ENCODE measurements around the gene IGSF9B. TPM values are rescaled to one million over a fixed set of nuclear protein-coding genes. Genes with fewer than 3 reads are reported as not detected.

The IGSF9B gene
- total and polyA plus RNA-seq, 9 of the 15 experiments (the other 6 are each of a cell fraction or from before 2014, with no cell fraction given) = 0.09 TPM; not detected in 8

DNA sequence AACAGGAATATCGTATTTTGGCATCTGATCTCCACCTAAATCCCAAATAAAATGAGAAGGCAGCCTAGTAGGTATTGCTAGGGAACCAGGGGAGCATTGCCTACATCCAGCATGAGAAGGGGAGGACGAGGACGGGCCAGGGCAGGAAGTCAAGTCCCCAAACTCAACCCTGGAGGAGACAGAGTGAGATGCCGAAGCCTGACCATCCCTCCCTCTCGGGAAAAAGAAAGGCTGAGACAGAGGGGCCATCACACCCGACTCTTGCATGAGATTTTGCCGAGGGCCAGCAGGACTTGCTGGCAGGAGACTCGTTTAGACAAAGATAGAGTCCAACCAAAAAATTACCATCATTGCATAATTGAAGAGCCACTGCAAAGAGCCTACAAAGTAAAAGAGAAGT is 61.2 kb downstream of the IGSF9B start:
- 2% methylated on average over 6 of the region's 8 CpGs for WGBS (ENCODE audit: insufficient coverage, low coverage, missing lambda C conversion rate)
- FAIRE-seq = no peak
- CTCF ChIA-PET (ENCODE audit: low intra/inter-chr PET ratio) = no interaction called here
- Histone ChIP-seq H3K9ac (ENCODE audit: insufficient read depth in 1 of 2, low read depth in 2 of 2, low read length in 2 of 2) (no peak overlapping the region), H3K4me3 (no peak overlapping the region), H3K36me3 (ENCODE audit: control insufficient read depth, insufficient read depth, low read length) (no peaks in the 10 kb centered on the region), H3K9me1 (ENCODE audit: control insufficient read depth, insufficient read depth, low read length) (no peaks in the 10 kb centered on the region), H3K27me3 (ENCODE audit: control insufficient read depth in 2 of 2, insufficient read depth in 2 of 2, low read length in 2 of 2) (peaks cover 0 to 7% of the 10 kb centered on the region in 2 experiments; a peak in 2 of 5 replicates), H3K27ac (ENCODE audit: extremely low read depth, low read depth, low read length) (no peak overlapping the region), H3K9me3 (replicated peaks; ENCODE audit: control insufficient read depth, insufficient read depth, low read depth, low read length) (no peaks in the 10 kb centered on the region), H3K4me1 (replicated peaks in 1 of 2; ENCODE audit: control insufficient read depth in 2 of 2, insufficient read depth in 2 of 2, low read length in 2 of 2) (no peaks in the 10 kb centered on the region), H3K4me2 (ENCODE audit: insufficient read depth, low read length) (no peak overlapping the region), H4K20me1 (replicated peaks; ENCODE audit: control insufficient read depth, insufficient read depth, low read length) (no peaks in the 10 kb centered on the region), H2AFZ (ENCODE audit: low read depth, low read length) (no peak overlapping the region), H3K79me2 (ENCODE audit: control insufficient read depth, insufficient read depth, low read length) (no peaks in the 10 kb centered on the region)
- no TSS peak for BruUV-seq (replicated peaks)
- no peak for TF ChIP-seq BCL6 (CRISPR knock-in tag; IDR thresholded peaks at IDR 0.05)
- no peak for TF ChIP-seq NCOA2 (IDR thresholded peaks at IDR 0.05; ENCODE audit: partially characterized antibody in 2 of 2)
- no peak for TF ChIP-seq ZBTB33 (CRISPR knock-in tag; IDR thresholded peaks at IDR 0.05)
- no peak for TF ChIP-seq MTA2 (IDR thresholded peaks at IDR 0.05; ENCODE audit: low read depth)
- no peak for TF ChIP-seq KDM4B (IDR thresholded peaks at IDR 0.05; ENCODE audit: borderline replicate concordance in 2 of 2, low read depth in 1 of 2)
- no peak for TF ChIP-seq ZNF785 (CRISPR knock-in tag; IDR thresholded peaks at IDR 0.05)
- POLR2A ChIA-PET = no interaction called here
- in situ Hi-C loops (cut with MboI) = no loop called here
- no peak for ATAC-seq
- DNase-seq (ENCODE audit: extremely low read depth in 1 of 4, low spot score in 3 of 4) = no peak
- intact Hi-C loops (cut with micrococcal nuclease) = no loop called here
